GM19099 (cell line): ENCODE results near the gene PRR20G.

Experiments
- POLR2A ChIP-seq: IDR thresholded peaks from 3 replicates; pipeline ENCODE4 v1.6.1; 2011; ENCODE audit warnings: low read depth; ENCODE audit not compliant: insufficient read length; ENCODE audit errors: extremely low read depth

Gene PRR20G

DNA sequence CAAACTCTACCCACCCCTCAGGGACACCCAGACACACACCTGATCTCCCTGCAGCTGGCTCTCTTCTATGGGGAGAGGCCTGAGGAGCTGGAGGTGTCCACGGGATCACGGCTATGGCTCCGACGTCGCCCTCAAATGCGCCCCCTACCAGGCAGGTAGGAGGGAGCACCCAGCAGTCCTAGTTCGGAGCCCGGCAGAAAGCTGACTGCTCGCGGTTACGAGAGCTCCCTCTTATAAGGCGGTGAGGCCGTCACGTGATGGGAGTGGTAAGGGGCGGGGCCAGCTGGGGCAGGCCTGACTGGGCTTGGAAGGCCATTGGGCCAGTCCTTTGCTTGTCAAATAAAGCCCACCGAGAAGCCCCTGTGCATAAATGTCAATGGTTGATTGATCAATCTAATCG, at the start of gene PRR20G:
Gene PRR20G, minus strand, starts transcription at position 207 of the 400 bp plus-strand sequence. CDS start 681 bp downstream, outside the sequence.
- TF ChIP-seq POLR2A, result no peak

DNA sequence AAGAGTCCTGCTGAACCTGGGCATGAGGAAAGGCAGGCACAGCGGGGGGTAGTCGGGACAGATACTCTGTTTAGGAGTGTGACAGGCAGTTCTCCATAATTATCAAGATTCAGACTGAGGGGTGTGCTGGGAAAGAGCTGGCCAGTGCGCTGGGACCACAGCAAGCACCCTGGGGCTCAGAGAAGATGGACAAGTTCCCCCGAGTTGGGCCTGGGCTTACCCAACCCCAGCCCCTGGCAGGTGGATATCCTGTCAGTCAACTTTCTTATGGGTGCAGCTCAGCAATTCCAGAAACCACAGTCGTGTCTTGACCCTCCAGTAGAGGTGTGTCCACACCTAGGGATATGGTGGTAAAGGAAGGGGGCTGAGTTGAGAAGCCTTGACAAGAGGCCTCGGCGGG, 49.2 kb upstream of the PRR20G start:
- TF ChIP-seq POLR2A, result no peak

DNA sequence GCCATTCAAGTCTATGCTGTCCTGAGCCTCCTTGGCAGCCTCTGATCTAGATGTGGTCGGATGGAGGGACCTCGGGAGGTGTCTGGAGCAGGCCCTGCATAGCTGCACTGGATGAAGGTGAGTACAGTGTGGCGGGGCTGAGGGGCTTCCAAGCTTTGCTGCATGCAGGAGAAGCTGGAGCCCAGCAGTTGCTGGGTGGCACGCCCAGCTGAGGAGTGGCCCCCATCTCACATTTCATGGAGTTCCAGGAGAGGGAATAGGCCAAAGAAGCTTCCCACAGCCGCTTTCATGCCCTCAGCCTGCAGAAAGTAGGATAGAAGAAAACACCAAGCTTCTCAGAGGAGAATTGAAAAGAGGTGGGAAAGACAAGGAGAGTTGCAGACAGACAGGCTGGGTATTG, 48.3 kb upstream of the PRR20G start:
- no peak for TF ChIP-seq POLR2A

DNA sequence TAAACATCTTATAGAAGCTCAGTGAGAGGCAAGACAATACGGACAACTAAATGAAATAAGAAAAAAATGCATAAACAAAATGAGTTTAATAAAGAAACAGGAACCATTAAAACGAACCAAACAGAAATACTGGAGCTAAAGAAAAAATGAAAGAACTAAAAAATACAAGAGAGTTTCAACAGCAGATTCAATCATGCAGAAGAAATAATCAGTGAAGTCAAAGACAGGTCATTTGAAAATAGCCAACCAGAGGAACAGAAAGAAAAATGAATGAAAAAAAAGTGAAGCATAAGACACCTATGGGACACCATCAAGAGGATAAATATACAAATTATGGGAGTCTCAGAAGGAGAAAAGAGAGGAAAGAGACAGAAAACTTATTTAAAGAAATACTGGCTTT, 42.5 kb upstream of the PRR20G start:
- TF ChIP-seq POLR2A, result no peak

DNA sequence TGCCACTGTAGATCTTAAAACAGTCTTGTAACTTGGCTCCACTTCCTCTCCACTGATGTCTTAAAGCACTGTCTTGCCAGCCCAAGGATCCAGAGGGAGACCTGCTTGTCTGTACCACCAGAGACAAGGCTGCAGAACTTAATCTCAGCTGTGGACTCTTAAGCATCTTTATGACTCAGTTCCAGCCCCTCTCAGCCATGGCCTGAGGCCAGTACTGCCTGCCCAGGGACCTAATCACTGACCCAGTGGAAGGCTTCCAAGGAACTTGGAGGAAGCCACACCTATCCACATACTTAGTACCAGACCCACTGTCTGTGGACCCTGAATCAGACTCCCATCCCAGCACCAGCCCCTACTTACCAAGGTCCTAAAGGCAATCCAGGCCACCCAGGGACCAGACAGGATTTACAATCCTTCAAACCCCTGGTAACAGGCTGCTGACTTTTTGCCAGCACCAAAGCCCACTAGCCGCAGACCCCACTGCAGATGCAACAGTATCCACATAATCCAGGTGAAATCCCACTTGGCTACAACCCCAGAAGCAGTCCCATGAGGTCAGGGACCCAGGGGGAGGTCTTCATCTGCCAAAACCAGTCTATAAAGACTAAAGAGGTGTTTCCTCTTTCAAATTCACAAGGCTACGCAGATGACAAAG, 41.9 kb upstream of the PRR20G start:
- TF ChIP-seq POLR2A, result no peak

DNA sequence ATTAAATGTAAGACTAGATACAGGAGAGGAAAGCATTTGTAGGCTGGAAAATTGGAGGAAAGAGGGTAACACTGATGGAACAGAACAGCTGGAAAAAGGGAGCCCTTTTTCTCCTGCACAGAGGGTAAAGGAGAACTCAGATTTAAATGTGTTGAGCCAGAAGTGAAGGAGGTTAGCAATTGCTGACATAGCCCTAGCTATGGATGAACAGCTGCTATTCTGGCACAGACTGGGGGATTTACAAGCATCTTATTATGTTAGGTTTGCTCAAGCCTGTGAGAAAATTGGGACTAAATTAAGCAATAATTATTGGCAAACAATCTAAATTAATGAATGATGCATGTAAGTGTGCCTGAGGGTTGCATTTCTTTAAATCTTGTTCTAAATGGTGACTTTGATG, 40.6 kb upstream of the PRR20G start:
- TF ChIP-seq POLR2A, result no peak

DNA sequence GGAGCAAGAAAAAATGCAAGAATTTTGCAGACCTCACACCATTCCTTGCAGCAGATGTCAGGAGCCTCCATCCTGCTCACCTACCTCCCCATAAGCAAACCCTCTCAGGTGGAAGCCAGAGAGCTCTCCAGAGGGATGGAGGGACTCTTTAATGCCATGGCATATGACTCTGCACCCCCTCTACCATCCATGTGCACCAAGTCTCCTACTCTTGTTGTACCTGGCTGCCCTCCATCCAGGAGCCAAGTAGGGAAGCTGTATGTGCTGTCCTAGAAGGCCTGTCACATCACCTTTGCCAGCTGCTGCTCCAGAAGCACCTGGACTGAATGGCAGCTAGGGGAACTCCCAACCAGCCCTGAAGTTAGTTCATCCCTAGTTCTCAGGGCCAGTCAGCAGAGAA, 38.5 kb upstream of the PRR20G start:
- TF ChIP-seq POLR2A, result no peak

- TF ChIP-seq POLR2A, result no peak
Observed at GRCh38 chr3:127325629-127325961, 37.7 kb upstream of the PRR20G start.

- no peak for TF ChIP-seq POLR2A
Observed at GRCh38 chr3:127324913-127325628, 37.2 kb upstream of the PRR20G start.

- TF ChIP-seq POLR2A, result no peak
Observed at GRCh38 chr3:127324076-127324475, 36.2 kb upstream of the PRR20G start.

DNA sequence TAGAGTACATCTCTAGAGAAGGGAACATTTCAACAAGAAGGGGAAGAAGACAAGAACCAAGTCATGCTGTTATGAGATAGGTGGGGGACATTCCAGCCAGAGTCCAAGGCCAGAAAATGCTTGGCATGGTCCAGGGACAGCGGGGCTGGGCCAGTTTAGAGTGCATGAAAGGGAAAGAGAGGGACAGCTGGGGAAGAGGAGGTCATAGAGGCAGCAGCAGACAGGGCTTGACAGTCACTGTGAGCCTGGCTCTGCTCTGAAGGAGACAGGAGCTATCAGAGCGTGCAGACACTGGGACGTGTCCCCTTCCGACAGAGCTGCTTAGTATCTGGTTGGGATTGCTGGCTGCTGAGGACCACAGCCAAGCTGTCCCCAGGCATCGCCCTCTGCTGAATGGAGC, 35.7 kb upstream of the PRR20G start:
- TF ChIP-seq POLR2A, result no peak

- TF ChIP-seq POLR2A, result no peak
Observed at GRCh38 chr3:127321371-127321770, 33.5 kb upstream of the PRR20G start.

GRCh38 chr3:127320529-127321121, 32.8 kb upstream of the PRR20G start:
- TF ChIP-seq POLR2A, result no peak

- TF ChIP-seq POLR2A, result no peak
Observed at GRCh38 chr3:127316685-127317084, 28.8 kb upstream of the PRR20G start.

- no peak for TF ChIP-seq POLR2A
Observed at GRCh38 chr3:127312818-127313217, 25.0 kb upstream of the PRR20G start.

DNA sequence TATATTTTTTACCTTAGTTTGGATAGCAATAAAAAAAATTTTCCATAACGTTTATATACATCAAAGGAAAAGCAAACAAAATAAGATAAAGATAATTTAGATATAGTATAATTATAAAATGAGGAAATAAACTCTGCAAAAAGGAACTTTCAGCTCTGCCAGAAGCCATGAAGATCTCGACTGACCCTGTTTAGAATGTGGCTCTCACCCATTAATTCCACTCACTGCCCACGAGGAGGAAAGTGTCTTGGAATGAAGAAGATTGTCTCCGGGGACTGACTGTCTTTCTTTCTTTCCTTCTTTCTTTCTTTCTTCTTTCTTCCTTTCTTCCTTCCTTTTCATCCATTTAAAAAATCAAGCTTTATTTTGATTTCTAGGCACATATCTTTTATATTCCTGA, 20.1 kb upstream of the PRR20G start:
- TF ChIP-seq POLR2A, result no peak

DNA sequence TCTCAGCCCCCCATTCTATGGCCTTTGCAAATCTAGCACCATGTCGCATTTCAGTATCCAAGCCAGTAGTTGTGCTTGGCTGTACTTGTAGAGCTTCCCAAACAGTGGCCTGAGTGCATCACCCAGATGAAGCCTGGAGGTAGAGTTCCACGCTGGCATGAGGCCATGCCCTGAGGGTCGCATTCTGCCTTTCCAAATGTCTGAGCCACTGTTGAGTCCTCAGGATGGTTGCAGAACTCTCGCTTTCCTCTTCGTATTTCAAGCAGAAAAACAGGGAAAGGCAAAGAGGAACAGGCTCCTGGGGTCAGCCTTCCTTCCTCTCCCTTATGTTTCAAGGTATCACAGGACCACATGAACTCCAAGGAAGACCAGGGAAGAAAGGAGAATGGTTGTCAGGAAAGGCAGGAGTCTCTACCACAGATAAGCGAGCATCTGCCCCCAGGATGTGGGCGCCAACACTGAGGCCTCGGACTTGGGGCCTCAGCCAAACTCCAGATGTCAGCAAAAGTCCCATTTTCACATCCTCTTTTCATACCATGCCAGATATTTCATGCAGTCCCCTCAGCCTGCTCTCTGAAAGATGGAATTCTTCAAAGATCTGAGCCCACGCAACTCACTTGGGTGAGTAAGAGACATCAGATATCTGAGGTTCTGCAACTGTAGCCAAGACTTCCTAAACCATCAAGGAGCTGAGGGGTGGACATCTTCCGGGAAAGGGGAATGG, 19.4 kb upstream of the PRR20G start:
- TF ChIP-seq POLR2A, result no peak
